ENCODE results near the gene SAA4.

- TF ChIP-seq CTCF (IDR thresholded peaks at IDR 0.05) (no peak), POLR2A (IDR thresholded peaks at IDR 0.05) (no peak)
These were observed 43.9 kb upstream of the SAA4 start for GRCh38 chr11:18280438-18281045.
